GM18502 (cell line): ENCODE measurements around the gene DPP8.
"Not testable (repeated sequence)": the region's sequence is repeated elsewhere in the genome, so short reads cannot be mapped to it uniquely, and the experiment has no call there.

Experiments used
- ATAC-seq: cut with Tn5 transposase; IDR thresholded peaks from one replicate; pipeline ENCODE4 v1.9.1; 2021; ENCODE audit warnings: mild to moderate bottlenecking; ENCODE audit not compliant: unreplicated experiment, poor library complexity

The DPP8 gene

DNA sequence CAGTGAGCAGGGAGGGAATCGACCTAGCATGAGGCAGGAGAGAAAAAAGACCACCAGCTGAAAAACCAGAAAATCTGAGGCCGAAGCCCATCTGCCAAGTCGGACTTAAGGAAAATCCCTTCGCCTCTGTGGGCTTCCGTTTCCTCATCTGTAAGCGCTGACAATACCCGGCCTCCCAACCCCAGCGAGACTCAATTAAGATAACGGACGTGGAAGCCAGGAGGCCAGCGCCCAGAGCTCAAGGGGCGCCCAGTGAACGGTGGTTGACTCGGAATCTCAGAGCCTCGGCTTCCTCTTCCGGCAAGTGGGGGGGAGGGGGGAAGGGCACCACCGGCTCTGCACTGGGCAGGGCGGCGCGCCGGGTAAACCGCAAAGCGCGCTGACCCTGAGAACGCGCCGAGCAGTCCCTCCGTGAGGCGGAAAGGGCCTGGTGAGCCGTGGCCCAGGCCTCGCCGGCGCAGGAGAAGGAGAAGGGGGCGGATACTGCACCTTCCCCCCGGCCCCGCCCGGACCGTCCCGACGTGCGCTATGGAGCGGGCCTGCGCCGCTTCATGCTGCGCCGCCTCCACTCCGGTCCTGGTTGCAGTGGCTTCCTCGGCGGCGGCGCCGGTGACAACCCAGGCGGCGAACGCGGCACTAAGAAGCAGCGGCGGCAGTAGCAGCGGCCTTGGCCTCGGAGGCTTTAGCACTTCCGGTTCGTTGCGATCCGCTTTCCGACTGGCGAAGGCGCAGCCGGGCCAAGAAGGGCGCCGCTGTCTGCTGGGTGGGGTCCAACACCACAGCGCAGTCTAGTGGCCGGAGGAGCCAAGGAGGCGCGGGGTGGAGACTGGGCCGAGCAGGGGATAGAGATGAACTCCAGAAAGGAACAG lies at the start of gene DPP8:
DPP8 (minus strand) TSS at position 693 of the 869 bp plus-strand sequence. CDS start 5,136 bp downstream, outside the sequence.
- ATAC-seq: peak; percentile 90

DNA sequence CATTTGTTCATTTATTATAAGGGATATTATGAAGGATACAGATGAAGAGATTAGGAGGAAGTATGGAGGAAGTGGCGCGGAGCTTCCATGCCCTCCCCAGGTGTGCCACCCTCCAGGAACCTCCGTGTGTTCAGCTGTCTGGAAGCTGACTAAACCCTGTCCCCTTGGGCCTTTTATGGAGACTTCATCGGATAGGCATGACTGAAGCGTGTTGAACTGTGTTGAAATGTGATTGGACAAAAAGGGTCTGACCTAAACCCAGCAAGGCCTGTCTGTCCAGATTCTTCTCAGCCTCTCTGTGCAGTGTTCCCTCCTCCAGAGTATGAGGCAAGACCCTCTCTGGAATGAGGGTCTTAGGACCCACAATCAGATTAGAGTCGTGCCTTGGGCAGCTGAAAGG lies 44.4 kb upstream of the DPP8 start:
- no peak for ATAC-seq

GRCh38 chr15:65559941-65560340 lies 42.5 kb upstream of the DPP8 start:
- no peak for ATAC-seq

DNA sequence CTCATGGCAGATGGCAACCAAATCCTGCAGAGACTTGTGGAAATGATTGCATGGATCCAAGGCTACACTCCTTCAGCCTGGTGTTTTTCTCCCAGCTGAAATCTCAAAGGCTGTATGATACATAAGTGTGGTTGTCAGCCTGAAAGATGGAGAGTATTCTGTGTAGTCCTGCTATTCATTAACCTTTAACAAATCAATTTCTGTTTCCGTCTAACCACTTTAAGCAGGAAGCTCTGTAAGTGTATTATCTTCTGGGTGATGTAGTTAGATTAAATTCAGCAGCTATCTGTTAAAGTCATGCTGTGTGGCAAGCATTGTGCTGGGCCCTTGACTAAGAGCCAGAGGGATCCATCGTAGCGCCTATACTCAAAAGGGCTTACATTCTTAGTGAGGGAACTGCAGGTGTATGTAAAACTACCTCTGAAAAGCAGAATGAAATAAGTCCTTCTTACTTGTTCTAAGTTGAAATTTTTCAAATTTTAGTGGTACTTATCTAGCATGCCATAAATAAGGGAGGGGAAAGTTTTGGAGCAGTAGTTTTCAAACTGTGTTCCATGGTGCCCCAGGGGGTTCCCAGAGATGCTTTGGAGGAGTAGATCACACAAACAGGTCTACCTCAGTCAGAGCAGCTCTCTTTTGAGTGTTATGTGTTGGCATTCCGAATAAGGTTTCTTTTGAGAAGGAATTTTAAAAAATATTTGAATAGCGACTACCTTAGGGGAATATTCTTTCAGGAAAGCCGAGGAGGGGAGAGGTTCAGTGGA lies 41.7 kb upstream of the DPP8 start:
- ATAC-seq: no peak

DNA sequence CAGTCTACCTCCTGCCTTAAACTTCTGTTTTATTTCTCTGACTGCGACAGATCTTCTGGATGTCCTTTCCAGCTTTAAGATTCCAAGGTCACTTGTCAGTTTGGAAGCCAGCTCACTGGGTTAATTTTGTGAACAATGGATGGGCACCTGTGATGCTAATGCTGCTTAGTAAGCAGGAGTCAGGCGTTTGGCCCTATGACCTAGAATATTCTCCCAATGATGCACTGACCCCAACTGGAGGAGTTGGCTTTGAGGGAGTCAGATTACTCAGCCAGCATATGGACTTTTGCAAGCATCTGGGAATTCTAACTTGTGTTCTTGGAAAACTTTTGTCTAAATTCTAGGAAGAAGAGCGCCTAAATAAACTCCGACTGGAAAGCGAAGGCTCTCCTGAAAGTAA lies 40.8 kb upstream of the DPP8 start:
- ATAC-seq: no peak

GRCh38 chr15:65556622-65557021 lies 39.1 kb upstream of the DPP8 start:
- no peak for ATAC-seq

GRCh38 chr15:65553691-65554090 lies 36.2 kb upstream of the DPP8 start:
- no peak for ATAC-seq

DNA sequence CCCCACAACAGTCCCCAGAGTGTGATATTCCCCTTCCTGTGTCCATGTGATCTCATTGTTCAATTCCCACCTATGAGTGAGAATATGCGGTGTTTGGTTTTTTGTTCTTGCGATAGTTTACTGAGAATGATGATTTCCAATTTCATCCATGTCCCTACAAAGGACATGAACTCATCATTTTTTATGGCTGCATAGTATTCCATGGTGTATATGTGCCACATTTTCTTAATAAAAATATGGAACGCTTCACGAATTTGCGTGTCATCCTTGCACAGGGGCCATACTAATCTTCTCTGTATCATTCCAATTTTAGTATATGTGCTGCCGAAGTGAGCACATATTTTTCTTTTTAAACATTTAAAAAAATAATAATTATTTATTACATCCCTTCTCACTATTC lies 35.4 kb upstream of the DPP8 start:
- ATAC-seq: not testable (repeated sequence)

GRCh38 chr15:65551183-65551582 lies 33.7 kb upstream of the DPP8 start:
- no peak for ATAC-seq

GRCh38 chr15:65550681-65551098 lies 33.2 kb upstream of the DPP8 start:
- no peak for ATAC-seq

DNA sequence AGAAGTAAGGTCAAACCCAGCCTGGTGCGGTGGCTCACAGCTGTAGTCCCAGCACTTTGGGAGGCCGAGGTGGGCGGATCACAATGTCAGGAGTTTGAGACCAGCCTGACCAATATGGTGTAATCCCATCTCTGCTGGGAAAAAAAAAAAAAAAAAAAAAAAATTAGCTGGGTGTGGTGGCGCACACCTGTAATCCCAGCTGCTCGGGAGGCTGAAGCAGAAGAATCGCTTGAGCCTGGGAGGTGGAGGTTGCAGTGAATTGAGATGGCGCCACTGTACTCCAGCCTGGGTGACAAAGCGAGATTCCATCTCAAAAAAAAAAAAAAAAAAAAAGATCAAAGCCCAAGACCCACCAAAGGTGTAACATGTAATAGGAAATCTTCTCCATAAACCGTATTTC lies 31.8 kb upstream of the DPP8 start:
- ATAC-seq: not testable (repeated sequence)

- ATAC-seq: no peak
Measured at GRCh38 chr15:65547841-65548240, 30.4 kb upstream of the DPP8 start.

DNA sequence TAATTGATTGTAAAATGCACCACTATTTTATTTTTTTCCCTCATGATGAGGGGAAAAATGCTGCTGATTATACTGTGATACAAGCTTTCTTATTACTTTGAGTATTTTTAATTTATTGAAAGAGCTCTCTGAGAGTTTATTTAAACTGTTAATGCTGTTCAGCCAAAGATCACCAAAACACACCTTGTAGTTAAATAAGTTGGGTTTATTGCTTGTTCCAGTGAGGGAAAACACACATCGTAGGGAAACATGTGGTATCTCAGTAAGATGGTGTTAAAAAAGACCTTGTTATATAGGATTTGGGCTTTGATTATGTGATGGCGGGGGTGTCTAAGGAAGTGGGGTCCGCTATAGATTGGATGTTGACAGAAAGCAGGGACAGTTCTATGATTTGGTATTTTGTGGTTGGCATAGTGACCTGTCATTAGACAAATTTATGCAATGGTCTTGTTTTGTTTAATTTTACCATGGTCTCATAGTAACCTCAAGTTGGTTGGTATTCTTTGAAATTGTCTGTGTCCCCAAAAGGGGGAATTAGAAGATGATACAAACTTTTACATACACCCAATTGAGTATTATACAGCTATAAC lies 23.8 kb upstream of the DPP8 start:
- ATAC-seq: no peak

DNA sequence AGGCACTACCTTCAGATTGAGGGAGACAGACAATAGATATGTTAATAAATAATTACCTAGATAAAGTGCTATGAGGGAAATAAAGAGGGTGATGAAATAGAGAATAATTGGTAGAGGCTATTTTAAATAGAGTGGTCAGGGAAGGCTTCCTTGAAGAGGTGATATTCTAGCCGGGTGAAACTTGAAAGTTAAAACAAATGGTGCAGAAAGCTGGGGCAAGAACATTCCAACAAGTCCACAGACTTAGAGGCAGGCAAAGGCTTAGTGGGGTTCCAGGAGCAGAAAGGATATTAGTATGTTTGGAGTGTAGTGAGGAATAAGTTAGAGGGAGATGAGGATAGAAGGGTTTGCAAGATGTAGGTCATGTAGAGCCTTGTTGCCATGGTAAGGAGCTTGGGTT lies 22.8 kb upstream of the DPP8 start:
- no peak for ATAC-seq

DNA sequence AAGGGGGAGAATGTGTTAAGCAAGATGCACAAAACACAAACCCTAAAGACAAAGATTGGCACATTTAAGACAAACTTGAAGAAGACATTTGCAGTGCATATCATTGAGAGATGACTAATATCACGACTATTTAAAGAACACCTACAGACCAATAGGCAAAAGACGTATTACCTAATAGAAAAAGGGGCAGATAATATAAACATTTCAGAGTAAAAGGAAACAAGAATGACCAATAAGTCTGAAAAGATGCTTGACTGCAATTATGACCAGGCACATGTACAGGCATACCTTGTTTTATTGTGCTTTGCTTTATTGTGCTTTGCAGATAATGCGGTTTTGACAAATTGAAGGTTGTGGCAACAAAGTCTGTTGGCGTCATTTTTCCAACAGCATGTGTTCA lies 17.7 kb upstream of the DPP8 start:
- ATAC-seq: no peak

DNA sequence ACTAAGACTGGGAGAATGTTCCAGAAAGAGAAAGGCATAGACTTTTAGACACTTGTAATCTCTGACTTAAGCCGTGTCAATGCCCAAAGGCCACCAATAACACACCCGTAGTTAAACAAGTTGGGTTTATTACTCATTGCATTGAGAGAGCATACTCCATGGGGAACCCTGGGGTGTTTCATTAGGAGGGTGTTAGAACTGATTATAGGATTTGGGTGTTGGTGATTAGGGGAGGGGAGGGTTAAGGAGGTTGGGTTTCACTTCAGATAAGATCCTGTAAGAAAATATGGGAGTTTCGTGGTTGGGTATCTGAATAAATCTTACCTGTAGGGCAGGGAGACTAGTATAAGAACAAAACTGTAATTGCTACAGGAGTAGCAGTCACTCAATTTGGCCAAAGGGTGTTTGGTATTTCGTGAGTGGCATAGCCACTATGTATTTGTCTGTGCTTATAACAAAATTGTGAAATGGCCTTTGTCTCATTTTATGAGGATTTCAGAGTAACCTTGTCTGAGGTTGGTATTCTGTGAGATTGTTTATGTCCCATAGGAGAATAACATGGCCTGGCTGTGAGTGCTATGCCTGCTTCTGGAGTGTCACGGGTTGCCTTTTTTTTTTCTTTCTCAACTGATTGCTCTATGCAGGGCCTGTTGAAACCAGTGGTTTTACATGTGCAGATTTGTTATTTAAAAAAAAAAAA lies 15.7 kb upstream of the DPP8 start:
- no peak for ATAC-seq

GRCh38 chr15:65532738-65533051 lies 15.2 kb upstream of the DPP8 start:
- no peak for ATAC-seq

DNA sequence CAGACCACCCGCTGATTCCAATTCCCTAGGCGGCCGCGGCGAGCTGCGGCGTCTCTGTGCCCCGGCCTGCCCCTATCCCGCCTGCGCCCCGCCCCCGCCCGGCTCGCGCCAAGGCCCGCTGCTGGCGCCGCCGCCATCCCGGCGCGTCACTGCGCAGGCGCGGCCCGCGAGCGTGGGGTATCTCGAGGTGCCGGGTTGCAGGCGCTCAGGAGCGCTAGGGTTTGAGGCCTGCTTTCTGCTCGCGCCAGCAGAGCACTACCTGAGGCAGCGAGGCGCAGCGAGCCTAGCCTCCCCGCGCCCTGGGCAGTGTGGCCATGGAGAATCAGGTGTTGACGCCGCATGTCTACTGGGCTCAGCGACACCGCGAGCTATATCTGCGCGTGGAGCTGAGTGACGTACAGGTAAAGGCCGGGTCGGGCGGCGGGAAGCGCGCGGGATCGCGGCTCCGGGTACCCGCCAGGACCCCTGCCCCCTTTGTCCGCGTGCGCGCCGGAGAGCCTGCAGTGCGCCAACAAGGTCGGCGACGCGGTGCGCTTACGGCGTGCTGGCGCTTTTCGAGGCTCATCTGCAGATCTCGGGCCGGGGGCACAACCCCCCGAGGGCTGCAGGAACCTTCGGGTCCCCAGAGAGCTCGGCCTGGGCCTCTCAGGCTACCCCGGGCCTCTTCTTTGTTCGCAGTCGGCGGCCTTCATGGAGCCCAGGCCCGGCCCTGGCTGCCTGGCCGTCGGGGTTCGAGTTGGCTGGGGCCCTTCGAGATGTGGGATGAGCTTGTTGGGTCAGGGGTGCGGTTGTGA lies 13.0 kb upstream of the DPP8 start, which contains the start of gene HACD3:
HACD3 (plus strand) TSS at position 146 of the 794 bp plus-strand sequence; CDS start at position 315, 169 bp downstream.
- peak; percentile 79 for ATAC-seq

DNA sequence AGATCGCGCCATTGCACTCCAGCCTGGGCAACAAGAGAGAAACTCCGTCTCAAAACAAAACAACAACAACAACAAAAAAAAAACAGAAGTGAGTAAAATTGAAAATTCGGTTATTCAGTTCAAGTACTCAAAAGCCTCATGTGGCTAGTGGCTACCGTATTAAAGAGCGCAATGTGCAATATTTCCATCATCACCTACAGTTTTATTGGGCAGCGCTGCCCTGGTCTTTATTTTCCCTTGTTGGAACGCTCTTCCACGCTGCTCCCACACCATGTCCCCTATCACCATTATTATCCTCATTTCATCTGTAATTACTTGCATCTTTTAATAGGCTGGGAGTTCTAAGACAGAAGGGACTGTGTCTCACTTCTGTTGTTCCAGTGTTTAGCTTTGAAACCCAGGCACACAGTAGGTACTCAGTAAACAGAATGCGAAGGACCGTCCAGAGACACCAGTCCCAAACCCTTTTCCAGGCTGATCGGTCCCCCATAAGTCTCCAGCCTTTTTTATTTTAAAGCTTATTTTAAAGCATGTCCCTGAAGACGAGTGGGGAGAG lies 12.4 kb upstream of the DPP8 start:
- peak; percentile 23 for ATAC-seq
